Thyroid gland (tissue), 4 donors: ENCODE data around the gene SREBF1.

Source experiments
- POLR2A ChIP-seq, 2 donors: fragments of 450-650 bp; IDR thresholded peaks; one replicate each; pipeline ENCODE4 v1.6.1; 2017; ENCODE audit warnings: antibody characterized with exemption in 2 of 2, mild to moderate bottlenecking in 2 of 2, moderate library complexity in 1 of 2
- TF ChIP-seq, protein P1 (sequence below), 6 experiments: fragments of 200-600 bp in 3 of 6; fragments of 450-650 bp in 3 of 6; sonication (generic) in 3 of 6; IDR thresholded peaks; one replicate each; pipeline ENCODE4 v1.5.1; 2016 to 2019; ENCODE audit warnings: antibody characterized with exemption in 6 of 6, mild to moderate bottlenecking in 2 of 6, inconsistent platforms in 1 of 6, moderate library complexity in 1 of 6

DNA sequence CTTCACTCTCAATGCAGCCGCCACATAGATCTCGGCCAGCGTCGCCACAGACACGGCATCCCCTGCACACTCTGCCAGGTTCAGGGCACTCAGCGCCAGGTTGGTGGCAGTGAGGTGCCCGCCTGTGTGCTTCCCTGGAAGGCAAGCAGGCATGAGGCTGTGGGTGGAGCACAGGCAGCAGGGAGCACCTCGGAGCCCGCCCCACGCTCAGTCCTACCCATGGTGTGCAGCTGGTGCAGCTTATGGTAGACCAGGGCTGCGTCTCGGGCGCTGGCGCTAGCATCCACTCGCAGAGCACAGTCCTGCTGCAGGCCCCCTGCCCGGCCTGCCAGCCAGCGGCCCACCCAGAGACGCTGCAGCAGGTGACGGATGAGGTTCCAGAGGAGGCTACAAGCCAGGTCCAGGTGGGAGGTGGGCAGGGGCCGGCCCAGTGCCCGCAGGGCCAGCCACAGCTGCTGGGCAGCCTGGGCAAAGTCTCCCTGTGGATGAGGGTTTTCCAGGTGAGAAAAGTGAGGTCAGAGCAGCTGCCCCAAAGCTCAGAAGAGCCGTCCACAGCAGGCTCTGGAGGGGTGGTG lies 20.5 kb downstream of the SREBF1 start:
- TF ChIP-seq, protein P1, sequence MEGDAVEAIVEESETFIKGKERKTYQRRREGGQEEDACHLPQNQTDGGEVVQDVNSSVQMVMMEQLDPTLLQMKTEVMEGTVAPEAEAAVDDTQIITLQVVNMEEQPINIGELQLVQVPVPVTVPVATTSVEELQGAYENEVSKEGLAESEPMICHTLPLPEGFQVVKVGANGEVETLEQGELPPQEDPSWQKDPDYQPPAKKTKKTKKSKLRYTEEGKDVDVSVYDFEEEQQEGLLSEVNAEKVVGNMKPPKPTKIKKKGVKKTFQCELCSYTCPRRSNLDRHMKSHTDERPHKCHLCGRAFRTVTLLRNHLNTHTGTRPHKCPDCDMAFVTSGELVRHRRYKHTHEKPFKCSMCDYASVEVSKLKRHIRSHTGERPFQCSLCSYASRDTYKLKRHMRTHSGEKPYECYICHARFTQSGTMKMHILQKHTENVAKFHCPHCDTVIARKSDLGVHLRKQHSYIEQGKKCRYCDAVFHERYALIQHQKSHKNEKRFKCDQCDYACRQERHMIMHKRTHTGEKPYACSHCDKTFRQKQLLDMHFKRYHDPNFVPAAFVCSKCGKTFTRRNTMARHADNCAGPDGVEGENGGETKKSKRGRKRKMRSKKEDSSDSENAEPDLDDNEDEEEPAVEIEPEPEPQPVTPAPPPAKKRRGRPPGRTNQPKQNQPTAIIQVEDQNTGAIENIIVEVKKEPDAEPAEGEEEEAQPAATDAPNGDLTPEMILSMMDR (IDR thresholded peaks at IDR 0.05) = no peak
- no peak for TF ChIP-seq POLR2A (IDR thresholded peaks at IDR 0.05)
